ENCODE results near the gene TUBGCP5. TPM values are rescaled to one million over a fixed set of nuclear protein-coding genes. Genes with fewer than 3 reads are reported as not detected.

Gene TUBGCP5
- total RNA-seq, 1 experiment from 2014 or later: 17.9 TPM

- no peaks in the 10 kb centered on the region for H3K9me3 ChIP-seq (ENCODE audit: low read length)
- H3K9ac ChIP-seq (ENCODE audit: low read length): no peak within 1 kb of the TSS
- no peaks in the 10 kb centered on the region for H3K79me2 ChIP-seq (ENCODE audit: low read length)
- no peak within 1 kb of the TSS for H2AFZ ChIP-seq (ENCODE audit: low read length)
- H4K20me1 ChIP-seq (ENCODE audit: insufficient read depth, low read depth, low read length): no peaks in the 10 kb centered on the region
- no peak within 1 kb of the TSS for H3K4me2 ChIP-seq (ENCODE audit: low read depth, low read length, poor library complexity, severe bottlenecking)
- no peaks in the 10 kb centered on the region for H3K36me3 ChIP-seq (ENCODE audit: insufficient read depth, low read length)
- no peaks in the 10 kb centered on the region for H3K9me2 ChIP-seq (replicated peaks; ENCODE audit: insufficient read depth, low read length)
- no peak within 1 kb of the TSS for H3K4me3 ChIP-seq (ENCODE audit: low read length)
- no peak within 1 kb of the TSS for H3K27ac ChIP-seq (ENCODE audit: low read length)
- no peaks in the 10 kb centered on the region for H3K27me3 ChIP-seq (ENCODE audit: low read length)
- no peaks in the 10 kb centered on the region for H3K4me1 ChIP-seq (ENCODE audit: low read length)
- DNase-seq: no peak
Measured at GRCh38 chr15:22980189-22981050, 58.9 kb downstream of the TUBGCP5 start, which contains the start of gene CYFIP1. TSS of gene CYFIP1 (minus strand) at chr15:22980368. CDS start at chr15:22947285, 33,083 bp downstream.

GRCh38 chr15:22979238-22980188 is 59.9 kb downstream of the TUBGCP5 start:
- Histone ChIP-seq H3K36me3 (ENCODE audit: insufficient read depth, low read length) (no peaks in the 10 kb centered on the region), H3K4me2 (ENCODE audit: low read depth, low read length, poor library complexity, severe bottlenecking) (no peak overlapping the region)
- DNase-seq: no peak

GRCh38 chr15:22978691-22979237 is 60.6 kb downstream of the TUBGCP5 start:
- Histone ChIP-seq H3K9me2 (replicated peaks; ENCODE audit: insufficient read depth, low read length) (no peaks in the 10 kb centered on the region), H3K4me3 (ENCODE audit: low read length) (no peak overlapping the region), H2AFZ (ENCODE audit: low read length) (no peak overlapping the region), H3K4me1 (ENCODE audit: low read length) (no peaks in the 10 kb centered on the region), H3K27ac (ENCODE audit: low read length) (no peak overlapping the region), H3K9ac (ENCODE audit: low read length) (no peak overlapping the region), H3K27me3 (ENCODE audit: low read length) (no peaks in the 10 kb centered on the region), H4K20me1 (ENCODE audit: insufficient read depth, low read depth, low read length) (no peaks in the 10 kb centered on the region), H3K79me2 (ENCODE audit: low read length) (no peaks in the 10 kb centered on the region), H3K4me2 (ENCODE audit: low read depth, low read length, poor library complexity, severe bottlenecking) (no peak overlapping the region), H3K36me3 (ENCODE audit: insufficient read depth, low read length) (no peaks in the 10 kb centered on the region), H3K9me3 (ENCODE audit: low read length) (no peaks in the 10 kb centered on the region)
- no peak for DNase-seq

More at GRCh38 chr15:22979238-22980188, 59.9 kb downstream of the TUBGCP5 start:
- H3K27me3 ChIP-seq (ENCODE audit: low read length): no peaks in the 10 kb centered on the region
- H3K9me2 ChIP-seq (replicated peaks; ENCODE audit: insufficient read depth, low read length): no peaks in the 10 kb centered on the region
- H4K20me1 ChIP-seq (ENCODE audit: insufficient read depth, low read depth, low read length): no peaks in the 10 kb centered on the region
- H3K4me3 ChIP-seq (ENCODE audit: low read length): no peak overlapping the region
- no peak overlapping the region for H3K27ac ChIP-seq (ENCODE audit: low read length)
- no peaks in the 10 kb centered on the region for H3K79me2 ChIP-seq (ENCODE audit: low read length)
- H3K9ac ChIP-seq (ENCODE audit: low read length): no peak overlapping the region
- H3K9me3 ChIP-seq (ENCODE audit: low read length): no peaks in the 10 kb centered on the region
- no peak overlapping the region for H2AFZ ChIP-seq (ENCODE audit: low read length)
- H3K4me1 ChIP-seq (ENCODE audit: low read length): no peaks in the 10 kb centered on the region

- DNase-seq: no peak
- Histone ChIP-seq H3K4me2 (ENCODE audit: low read depth, low read length, poor library complexity, severe bottlenecking) (no peak overlapping the region), H3K27ac (ENCODE audit: low read length) (no peak overlapping the region), H4K20me1 (ENCODE audit: insufficient read depth, low read depth, low read length) (no peaks in the 10 kb centered on the region), H3K9ac (ENCODE audit: low read length) (no peak overlapping the region), H3K4me3 (ENCODE audit: low read length) (no peak overlapping the region), H3K9me3 (ENCODE audit: low read length) (no peaks in the 10 kb centered on the region), H3K4me1 (ENCODE audit: low read length) (no peaks in the 10 kb centered on the region), H3K27me3 (ENCODE audit: low read length) (no peaks in the 10 kb centered on the region), H3K36me3 (ENCODE audit: insufficient read depth, low read length) (no peaks in the 10 kb centered on the region), H3K9me2 (replicated peaks; ENCODE audit: insufficient read depth, low read length) (no peaks in the 10 kb centered on the region), H2AFZ (ENCODE audit: low read length) (no peak overlapping the region), H3K79me2 (ENCODE audit: low read length) (no peaks in the 10 kb centered on the region)
Measured at GRCh38 chr15:22974745-22975144, 64.6 kb downstream of the TUBGCP5 start.

- H3K4me1 ChIP-seq (ENCODE audit: low read length): no peaks in the 10 kb centered on the region
- no peaks in the 10 kb centered on the region for H4K20me1 ChIP-seq (ENCODE audit: insufficient read depth, low read depth, low read length)
- no peaks in the 10 kb centered on the region for H3K9me2 ChIP-seq (replicated peaks; ENCODE audit: insufficient read depth, low read length)
- no peaks in the 10 kb centered on the region for H3K79me2 ChIP-seq (ENCODE audit: low read length)
- H3K9me3 ChIP-seq (ENCODE audit: low read length): no peaks in the 10 kb centered on the region
- DNase-seq: no peak
- H3K9ac ChIP-seq (ENCODE audit: low read length): no peak overlapping the region
- H2AFZ ChIP-seq (ENCODE audit: low read length): no peak overlapping the region
- no peaks in the 10 kb centered on the region for H3K27me3 ChIP-seq (ENCODE audit: low read length)
- H3K27ac ChIP-seq (ENCODE audit: low read length): no peak overlapping the region
- no peaks in the 10 kb centered on the region for H3K36me3 ChIP-seq (ENCODE audit: insufficient read depth, low read length)
- no peak overlapping the region for H3K4me3 ChIP-seq (ENCODE audit: low read length)
- H3K4me2 ChIP-seq (ENCODE audit: low read depth, low read length, poor library complexity, severe bottlenecking): no peak overlapping the region
Measured at GRCh38 chr15:22973987-22974386, 65.4 kb downstream of the TUBGCP5 start.

GRCh38 chr15:22973286-22973685 is 66.1 kb downstream of the TUBGCP5 start:
- Histone ChIP-seq H3K9me3 (ENCODE audit: low read length) (no peaks in the 10 kb centered on the region), H4K20me1 (ENCODE audit: insufficient read depth, low read depth, low read length) (no peaks in the 10 kb centered on the region), H3K27me3 (ENCODE audit: low read length) (no peaks in the 10 kb centered on the region), H3K4me3 (ENCODE audit: low read length) (no peak overlapping the region), H3K27ac (ENCODE audit: low read length) (no peak overlapping the region), H3K79me2 (ENCODE audit: low read length) (no peaks in the 10 kb centered on the region), H3K4me2 (ENCODE audit: low read depth, low read length, poor library complexity, severe bottlenecking) (no peak overlapping the region), H2AFZ (ENCODE audit: low read length) (no peak overlapping the region), H3K36me3 (ENCODE audit: insufficient read depth, low read length) (no peaks in the 10 kb centered on the region), H3K4me1 (ENCODE audit: low read length) (no peaks in the 10 kb centered on the region), H3K9ac (ENCODE audit: low read length) (no peak overlapping the region), H3K9me2 (replicated peaks; ENCODE audit: insufficient read depth, low read length) (no peaks in the 10 kb centered on the region)
- DNase-seq: no peak

GRCh38 chr15:22969489-22969888 is 69.9 kb downstream of the TUBGCP5 start:
- Histone ChIP-seq H3K9ac (ENCODE audit: low read length) (no peak overlapping the region), H3K27ac (ENCODE audit: low read length) (no peak overlapping the region), H3K9me3 (ENCODE audit: low read length) (no peaks in the 10 kb centered on the region), H3K4me1 (ENCODE audit: low read length) (no peaks in the 10 kb centered on the region), H3K9me2 (replicated peaks; ENCODE audit: insufficient read depth, low read length) (no peaks in the 10 kb centered on the region), H4K20me1 (ENCODE audit: insufficient read depth, low read depth, low read length) (no peaks in the 10 kb centered on the region), H2AFZ (ENCODE audit: low read length) (no peak overlapping the region), H3K4me3 (ENCODE audit: low read length) (no peak overlapping the region), H3K4me2 (ENCODE audit: low read depth, low read length, poor library complexity, severe bottlenecking) (no peak overlapping the region), H3K36me3 (ENCODE audit: insufficient read depth, low read length) (no peaks in the 10 kb centered on the region), H3K79me2 (ENCODE audit: low read length) (no peaks in the 10 kb centered on the region), H3K27me3 (ENCODE audit: low read length) (no peaks in the 10 kb centered on the region)
- no peak for DNase-seq

- Histone ChIP-seq H2AFZ (ENCODE audit: low read length) (no peak overlapping the region), H3K79me2 (ENCODE audit: low read length) (no peaks in the 10 kb centered on the region), H3K27me3 (ENCODE audit: low read length) (no peaks in the 10 kb centered on the region), H3K9ac (ENCODE audit: low read length) (no peak overlapping the region), H3K4me1 (ENCODE audit: low read length) (no peaks in the 10 kb centered on the region), H3K4me2 (ENCODE audit: low read depth, low read length, poor library complexity, severe bottlenecking) (no peak overlapping the region), H3K27ac (ENCODE audit: low read length) (no peak overlapping the region), H3K36me3 (ENCODE audit: insufficient read depth, low read length) (no peaks in the 10 kb centered on the region), H3K4me3 (ENCODE audit: low read length) (no peak overlapping the region), H4K20me1 (ENCODE audit: insufficient read depth, low read depth, low read length) (no peaks in the 10 kb centered on the region), H3K9me2 (replicated peaks; ENCODE audit: insufficient read depth, low read length) (no peaks in the 10 kb centered on the region), H3K9me3 (ENCODE audit: low read length) (no peaks in the 10 kb centered on the region)
- DNase-seq: no peak
Measured at GRCh38 chr15:22968366-22968765, 71.0 kb downstream of the TUBGCP5 start.
